Activated CD4-positive, alpha-beta T cell treated with anti-CD3 and anti-CD28 coated beads, Interleukin-2, amount 50 U/mL, for 16 hours (primary cell): ENCODE measurements around the gene HS3ST4.
"Not testable (repeated sequence)": the region's sequence is repeated elsewhere in the genome, so short reads cannot be mapped to it uniquely, and the experiment has no call there.

ENCODE experiments used
- DNase-seq: peaks from one replicate; pipeline ENCODE4 v3.0.0-alpha.2; 2020

HS3ST4 gene

GRCh38 chr16:26015776-26016175 lies 324.0 kb downstream of the HS3ST4 start:
- DNase-seq = no peak

- no peak for DNase-seq
Measured at GRCh38 chr16:26016989-26017388, 325.2 kb downstream of the HS3ST4 start.

- no peak for DNase-seq
Measured at GRCh38 chr16:26019381-26020242, 327.9 kb downstream of the HS3ST4 start.

GRCh38 chr16:26026709-26027450 lies 335.1 kb downstream of the HS3ST4 start:
- DNase-seq = no peak

GRCh38 chr16:26031286-26031685 lies 339.5 kb downstream of the HS3ST4 start:
- no peak for DNase-seq

- DNase-seq = not testable (repeated sequence)
Measured at GRCh38 chr16:26032661-26033060, 340.9 kb downstream of the HS3ST4 start.

- no peak for DNase-seq
Measured at GRCh38 chr16:26041952-26042668, 350.4 kb downstream of the HS3ST4 start.

GRCh38 chr16:26050472-26050871 lies 358.7 kb downstream of the HS3ST4 start:
- DNase-seq = no peak

GRCh38 chr16:26051063-26051462 lies 359.3 kb downstream of the HS3ST4 start:
- no peak for DNase-seq

GRCh38 chr16:26053889-26054288 lies 362.1 kb downstream of the HS3ST4 start:
- no peak for DNase-seq

- no peak for DNase-seq
Measured at GRCh38 chr16:26058326-26058725, 366.6 kb downstream of the HS3ST4 start.

GRCh38 chr16:26070302-26071100 lies 378.7 kb downstream of the HS3ST4 start:
- no peak for DNase-seq

- DNase-seq = no peak
Measured at GRCh38 chr16:26071101-26071866, 379.5 kb downstream of the HS3ST4 start.

GRCh38 chr16:26078716-26079355 lies 387.1 kb downstream of the HS3ST4 start:
- no peak for DNase-seq

GRCh38 chr16:26087091-26087490 lies 395.3 kb downstream of the HS3ST4 start:
- DNase-seq = no peak

GRCh38 chr16:26091511-26091910 lies 399.8 kb downstream of the HS3ST4 start:
- DNase-seq = no peak

- DNase-seq = not testable (repeated sequence)
Measured at GRCh38 chr16:26098206-26098605, 406.4 kb downstream of the HS3ST4 start.

GRCh38 chr16:26102369-26102768 lies 410.6 kb downstream of the HS3ST4 start:
- no peak for DNase-seq

- no peak for DNase-seq
Measured at GRCh38 chr16:26108836-26109505, 417.2 kb downstream of the HS3ST4 start.

- no peak for DNase-seq
Measured at GRCh38 chr16:26111900-26112299, 420.1 kb downstream of the HS3ST4 start.

- DNase-seq = no peak
Measured at GRCh38 chr16:26118575-26118974, 426.8 kb downstream of the HS3ST4 start.
